ENCODE measurements around the gene MUC2.

MUC2 gene

DNA sequence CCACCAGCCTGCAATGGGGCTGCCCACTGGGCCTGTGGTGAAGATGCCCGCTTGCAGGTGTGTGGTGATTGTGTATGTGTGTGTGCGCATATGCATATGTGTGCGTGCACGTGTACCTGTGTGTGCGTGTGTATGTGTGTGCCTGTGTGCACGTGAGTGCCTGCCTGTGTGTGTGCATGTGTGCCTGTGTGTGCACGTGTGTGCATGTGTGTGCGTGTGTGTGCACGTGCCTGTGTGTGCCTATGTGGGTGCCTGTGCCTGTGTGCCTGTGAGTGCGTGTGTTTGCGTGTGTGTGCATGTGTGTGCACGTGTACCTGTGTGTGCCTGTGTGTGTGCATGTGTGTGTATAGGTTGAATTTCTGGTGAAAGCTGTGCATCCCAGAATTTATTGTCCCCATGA is 35.8 kb upstream of the MUC2 start:
- H3K9ac ChIP-seq (ENCODE audit: low read depth, low read length): no peak overlapping the region
- H3K4me1 ChIP-seq (ENCODE audit: insufficient read depth, low read length): no peaks in the 10 kb centered on the region
- no peak overlapping the region for H3K27ac ChIP-seq (ENCODE audit: low read length)
- no peaks in the 10 kb centered on the region for H3K36me3 ChIP-seq (ENCODE audit: insufficient read depth, low read depth, low read length)
- no peaks in the 10 kb centered on the region for H3K9me3 ChIP-seq (ENCODE audit: insufficient read depth, low read depth, low read length)
- no peaks in the 10 kb centered on the region for H3K27me3 ChIP-seq (ENCODE audit: insufficient read depth, low read length)
- H3K4me3 ChIP-seq (ENCODE audit: low read length): no peak overlapping the region

DNA sequence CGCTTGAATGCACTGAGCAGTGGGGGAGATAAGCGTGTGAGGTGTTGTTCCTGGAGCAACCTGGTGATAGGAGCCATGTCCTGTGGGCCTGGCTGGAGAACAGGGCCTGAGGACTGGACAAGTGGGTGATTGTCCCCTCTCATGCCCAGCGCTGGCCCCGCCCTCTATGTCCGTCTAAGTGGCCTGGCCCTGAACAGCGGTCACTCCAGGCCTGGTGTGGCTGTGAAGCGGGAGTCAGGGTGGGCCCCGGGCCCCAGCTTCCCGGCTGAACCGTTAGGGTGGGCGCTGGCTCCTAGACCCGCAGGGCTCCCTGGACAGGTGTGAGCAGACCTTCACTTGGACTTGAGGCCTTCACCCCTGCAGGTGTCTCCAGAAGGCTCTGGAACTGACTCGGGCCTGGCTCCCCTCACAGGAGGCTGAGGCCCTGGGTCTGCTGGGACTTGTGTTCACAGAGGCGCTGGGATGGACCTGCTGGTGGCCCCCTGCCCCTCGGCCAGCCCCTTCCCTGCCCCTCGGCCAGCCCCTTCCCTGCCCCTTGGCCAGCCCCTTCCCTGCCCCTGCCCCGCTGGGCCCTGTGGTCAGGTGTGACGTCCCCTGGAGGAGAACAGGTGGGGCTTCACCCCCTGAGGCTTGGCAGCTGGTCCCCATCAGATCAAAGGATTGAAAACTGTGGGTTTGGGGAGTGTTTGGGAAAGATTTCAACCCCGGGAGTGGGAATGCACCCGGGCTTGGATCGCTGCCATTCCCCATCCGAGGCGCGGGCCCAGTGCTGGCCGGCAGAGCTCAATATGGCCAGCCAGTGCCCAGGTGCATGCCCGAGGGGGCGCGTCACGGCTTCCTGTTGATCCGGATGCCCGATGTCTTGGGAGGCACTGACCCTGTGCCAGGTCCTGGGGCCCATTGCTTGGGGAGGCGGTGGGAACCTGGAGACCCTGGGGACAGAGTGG is 34.9 kb upstream of the MUC2 start:
- no peaks in the 10 kb centered on the region for H3K4me1 ChIP-seq (ENCODE audit: insufficient read depth, low read length)
- no peaks in the 10 kb centered on the region for H3K27me3 ChIP-seq (ENCODE audit: insufficient read depth, low read length)
- H3K4me3 ChIP-seq (ENCODE audit: low read length): no peak overlapping the region
- no peak overlapping the region for H3K27ac ChIP-seq (ENCODE audit: low read length)
- no peaks in the 10 kb centered on the region; the same call in 1 of the 2 replicates for H3K9me3 ChIP-seq (ENCODE audit: insufficient read depth, low read depth, low read length)
- H3K9ac ChIP-seq (ENCODE audit: low read depth, low read length): no peak overlapping the region
- no peaks in the 10 kb centered on the region for H3K36me3 ChIP-seq (ENCODE audit: insufficient read depth, low read depth, low read length)

DNA sequence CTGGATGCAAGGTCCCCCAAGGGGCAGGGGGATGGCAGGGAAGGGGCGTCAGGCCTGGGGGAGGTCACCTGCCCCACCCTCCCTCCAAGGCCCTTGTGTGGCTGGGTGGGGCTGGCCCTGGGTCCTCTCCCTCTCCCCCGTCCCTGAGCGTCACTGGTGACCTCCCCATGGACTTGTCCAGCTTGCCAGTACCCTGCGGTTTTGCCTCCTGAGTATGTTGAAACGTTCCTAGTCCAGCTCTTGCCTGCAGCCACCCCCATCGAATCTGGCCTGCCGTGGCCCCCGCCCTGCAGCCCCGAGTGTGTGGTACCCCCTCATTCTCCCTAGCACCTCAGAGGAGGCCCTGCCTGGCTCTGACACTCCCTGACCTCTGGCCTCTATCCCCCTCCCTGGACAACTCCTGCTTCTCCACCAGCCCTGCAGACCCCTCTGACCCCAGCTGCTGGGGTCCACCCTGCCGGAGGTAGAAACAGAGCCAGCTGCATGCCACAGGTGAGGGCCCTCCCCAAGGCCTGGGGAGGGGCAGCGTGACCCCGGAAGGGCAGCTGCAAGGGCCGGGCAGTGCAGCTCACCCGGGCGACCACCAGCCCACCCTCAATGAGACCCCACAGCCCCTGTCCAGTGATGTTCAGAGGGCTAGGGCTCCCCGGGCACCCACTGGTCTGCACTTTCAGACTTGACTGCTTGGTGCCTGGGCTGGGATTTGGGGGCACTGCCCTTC is 34.1 kb upstream of the MUC2 start:
- Histone ChIP-seq H3K27me3 (ENCODE audit: insufficient read depth, low read length) (no peaks in the 10 kb centered on the region), H3K9me3 (ENCODE audit: insufficient read depth, low read depth, low read length) (no peaks in the 10 kb centered on the region; the same call in 1 of the 2 replicates), H3K4me3 (ENCODE audit: low read length) (no peak overlapping the region), H3K4me1 (ENCODE audit: insufficient read depth, low read length) (no peaks in the 10 kb centered on the region), H3K9ac (ENCODE audit: low read depth, low read length) (no peak overlapping the region), H3K27ac (ENCODE audit: low read length) (no peak overlapping the region), H3K36me3 (ENCODE audit: insufficient read depth, low read depth, low read length) (no peaks in the 10 kb centered on the region)

DNA sequence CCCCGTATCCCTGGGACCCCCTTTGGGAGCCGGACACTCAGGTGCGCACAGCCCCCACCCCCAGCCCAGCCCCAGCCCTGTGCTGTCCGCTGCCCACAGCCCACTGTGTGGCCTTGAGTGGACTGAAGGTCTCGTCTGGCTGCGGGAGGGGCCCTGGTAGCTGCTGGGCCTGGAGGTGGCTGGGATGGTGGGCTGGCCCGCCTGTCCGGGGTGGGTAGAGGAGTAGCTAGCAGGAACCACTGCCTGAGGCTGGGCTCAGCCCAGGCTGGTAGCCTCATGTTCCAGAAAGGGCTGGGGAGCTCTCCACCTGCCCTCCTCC is 33.6 kb upstream of the MUC2 start:
- no peaks in the 10 kb centered on the region for H3K27me3 ChIP-seq (ENCODE audit: insufficient read depth, low read length)
- H3K27ac ChIP-seq (ENCODE audit: low read length): no peak overlapping the region
- no peak overlapping the region for H3K4me3 ChIP-seq (ENCODE audit: low read length)
- H3K4me1 ChIP-seq (ENCODE audit: insufficient read depth, low read length): no peaks in the 10 kb centered on the region
- H3K9me3 ChIP-seq (ENCODE audit: insufficient read depth, low read depth, low read length): no peaks in the 10 kb centered on the region; the same call in 1 of the 2 replicates
- no peaks in the 10 kb centered on the region for H3K36me3 ChIP-seq (ENCODE audit: insufficient read depth, low read depth, low read length)
- no peak overlapping the region for H3K9ac ChIP-seq (ENCODE audit: low read depth, low read length)

DNA sequence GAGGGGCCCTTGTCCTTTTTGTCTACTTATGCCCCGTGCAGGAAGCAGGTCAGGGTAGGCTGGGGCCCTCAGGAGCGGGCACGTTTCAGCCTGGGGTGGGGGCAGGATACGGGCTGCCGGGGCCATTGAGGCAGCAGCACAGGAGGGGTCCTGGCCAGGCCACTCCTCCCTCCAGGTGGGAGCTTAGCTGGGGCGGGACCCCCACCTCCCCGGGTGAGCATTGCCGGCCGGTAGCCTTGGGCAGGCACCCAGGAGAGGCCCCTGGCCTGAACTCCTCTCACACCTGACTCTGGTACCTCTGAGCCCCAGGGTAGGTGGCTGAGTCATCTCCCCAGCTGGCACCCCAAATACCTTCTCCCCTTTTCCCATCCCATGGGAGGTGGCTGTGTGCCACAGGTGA is 33.2 kb upstream of the MUC2 start:
- Histone ChIP-seq H3K9ac (ENCODE audit: low read depth, low read length) (no peak overlapping the region), H3K9me3 (ENCODE audit: insufficient read depth, low read depth, low read length) (no peaks in the 10 kb centered on the region; the same call in 1 of the 2 replicates), H3K27me3 (ENCODE audit: insufficient read depth, low read length) (no peaks in the 10 kb centered on the region), H3K36me3 (ENCODE audit: insufficient read depth, low read depth, low read length) (no peaks in the 10 kb centered on the region), H3K27ac (ENCODE audit: low read length) (no peak overlapping the region), H3K4me1 (ENCODE audit: insufficient read depth, low read length) (no peaks in the 10 kb centered on the region), H3K4me3 (ENCODE audit: low read length) (no peak overlapping the region)

DNA sequence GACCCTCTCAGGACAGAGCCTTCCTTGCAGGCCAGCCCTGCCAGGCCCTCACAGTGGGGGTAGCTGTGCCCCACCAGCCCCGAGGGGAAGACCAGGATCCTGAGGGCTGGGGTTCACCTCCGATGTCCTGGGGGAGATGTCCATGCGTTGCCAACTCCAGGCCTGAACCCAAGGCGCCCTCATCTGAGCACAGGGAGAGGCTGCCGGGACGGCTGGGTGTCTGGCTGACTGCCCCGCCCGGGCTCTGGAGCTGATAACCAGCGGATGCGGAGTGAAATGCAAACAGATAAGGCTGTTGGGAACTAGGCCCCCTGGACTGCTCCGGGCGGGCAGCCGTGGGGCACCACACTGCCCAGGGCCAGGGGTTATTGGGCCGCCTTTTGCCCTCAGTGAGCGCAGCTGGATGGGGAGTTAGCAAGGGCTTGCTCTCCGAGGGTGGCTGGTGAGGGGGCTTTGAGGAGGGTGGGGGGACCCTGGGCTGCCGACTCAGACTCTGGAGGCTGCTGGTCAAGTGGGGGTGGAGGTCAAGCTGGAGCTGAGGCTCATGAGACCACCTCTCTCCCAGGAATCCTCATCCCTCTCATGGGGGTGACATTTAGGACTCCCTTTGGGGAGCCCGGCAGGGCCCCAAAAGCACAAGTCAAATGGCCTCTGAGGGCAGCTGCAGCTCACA is 32.6 kb upstream of the MUC2 start:
- Histone ChIP-seq H3K27ac (ENCODE audit: low read length) (no peak overlapping the region), H3K9ac (ENCODE audit: low read depth, low read length) (no peak overlapping the region), H3K36me3 (ENCODE audit: insufficient read depth, low read depth, low read length) (no peaks in the 10 kb centered on the region), H3K27me3 (ENCODE audit: insufficient read depth, low read length) (no peaks in the 10 kb centered on the region), H3K9me3 (ENCODE audit: insufficient read depth, low read depth, low read length) (no peaks in the 10 kb centered on the region; the same call in 1 of the 2 replicates), H3K4me3 (ENCODE audit: low read length) (no peak overlapping the region), H3K4me1 (ENCODE audit: insufficient read depth, low read length) (no peaks in the 10 kb centered on the region)

DNA sequence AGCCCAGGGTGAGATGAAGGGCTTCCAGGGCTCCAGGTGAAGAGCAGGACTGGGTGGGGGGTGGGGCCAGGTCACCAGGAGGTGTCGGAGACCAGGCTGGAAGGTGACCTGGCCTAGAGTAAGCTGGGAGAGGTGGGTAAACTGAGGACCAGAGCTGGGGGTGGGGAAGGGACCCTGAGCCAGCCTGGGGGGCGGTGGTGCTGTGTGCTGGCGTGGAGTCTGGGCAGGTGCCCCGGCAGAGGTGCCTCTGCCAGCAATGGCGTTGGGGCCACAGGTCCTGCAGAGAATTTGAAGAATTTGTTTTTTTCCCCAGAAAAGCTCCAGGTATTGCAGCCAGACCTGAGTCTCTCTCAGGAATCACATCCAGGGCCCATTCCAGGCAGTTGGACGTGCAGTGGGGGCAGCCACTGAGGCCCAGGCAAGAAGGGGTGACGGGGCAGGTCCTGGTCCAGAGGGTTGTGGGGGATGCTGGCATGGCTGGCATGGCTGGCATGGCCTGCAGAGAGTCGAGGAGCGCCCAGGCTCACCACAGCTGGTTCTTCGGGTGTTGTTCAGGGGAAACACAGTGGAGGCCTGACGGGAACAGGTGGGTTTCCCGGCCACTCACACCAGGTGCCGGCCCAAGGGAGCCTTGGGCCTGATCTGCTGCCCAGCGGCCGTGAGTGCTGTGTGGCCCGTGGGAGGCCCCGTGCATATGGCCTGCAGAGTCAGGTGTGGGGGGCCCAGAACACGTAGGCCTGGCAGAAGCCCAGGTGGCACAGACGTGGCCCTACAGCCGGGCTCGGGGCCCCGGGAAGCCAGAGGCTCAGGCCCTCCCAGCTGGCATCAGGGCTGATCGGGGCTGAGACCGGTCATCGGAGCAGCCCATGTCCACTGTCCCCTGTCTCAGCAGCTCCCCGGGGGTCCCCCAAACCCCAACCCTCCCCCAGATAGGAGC is 31.8 kb upstream of the MUC2 start:
- Histone ChIP-seq H3K27me3 (ENCODE audit: insufficient read depth, low read length) (no peaks in the 10 kb centered on the region), H3K9ac (ENCODE audit: low read depth, low read length) (no peak overlapping the region), H3K4me1 (ENCODE audit: insufficient read depth, low read length) (no peaks in the 10 kb centered on the region), H3K27ac (ENCODE audit: low read length) (no peak overlapping the region), H3K9me3 (ENCODE audit: insufficient read depth, low read depth, low read length) (no peaks in the 10 kb centered on the region; the same call in 1 of the 2 replicates), H3K36me3 (ENCODE audit: insufficient read depth, low read depth, low read length) (no peaks in the 10 kb centered on the region), H3K4me3 (ENCODE audit: low read length) (no peak overlapping the region)

DNA sequence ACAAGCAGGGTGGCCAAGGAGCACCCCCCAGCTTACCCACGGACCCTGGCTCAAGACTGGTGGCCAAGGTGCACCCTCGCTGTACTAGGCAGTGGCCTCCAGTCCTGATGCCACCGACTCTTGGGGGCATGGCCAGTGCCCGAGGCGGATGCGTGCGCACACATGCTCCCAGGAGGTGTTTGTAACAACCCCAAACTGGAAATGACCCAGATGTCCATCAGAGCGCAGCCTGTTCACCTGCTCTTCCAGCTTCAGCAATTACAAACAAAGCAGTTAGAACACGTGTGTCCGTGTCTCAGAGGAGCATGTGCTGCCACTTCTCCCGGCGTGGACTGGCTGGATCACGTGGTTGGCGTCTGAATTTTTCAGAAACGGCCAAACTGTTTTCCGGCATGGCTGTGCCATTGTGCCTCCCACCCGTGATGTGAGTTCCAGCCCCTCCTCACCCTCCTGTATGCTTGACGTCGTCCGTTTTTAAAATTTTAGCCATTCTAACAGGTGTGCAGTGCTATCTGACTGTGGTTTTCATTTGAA is 31.0 kb upstream of the MUC2 start:
- Histone ChIP-seq H3K4me3 (ENCODE audit: low read length) (no peak overlapping the region), H3K27ac (ENCODE audit: low read length) (no peak overlapping the region), H3K27me3 (ENCODE audit: insufficient read depth, low read length) (no peaks in the 10 kb centered on the region), H3K36me3 (ENCODE audit: insufficient read depth, low read depth, low read length) (no peaks in the 10 kb centered on the region), H3K9me3 (ENCODE audit: insufficient read depth, low read depth, low read length) (no peaks in the 10 kb centered on the region; the same call in 1 of the 2 replicates), H3K4me1 (ENCODE audit: insufficient read depth, low read length) (no peaks in the 10 kb centered on the region), H3K9ac (ENCODE audit: low read depth, low read length) (no peak overlapping the region)

DNA sequence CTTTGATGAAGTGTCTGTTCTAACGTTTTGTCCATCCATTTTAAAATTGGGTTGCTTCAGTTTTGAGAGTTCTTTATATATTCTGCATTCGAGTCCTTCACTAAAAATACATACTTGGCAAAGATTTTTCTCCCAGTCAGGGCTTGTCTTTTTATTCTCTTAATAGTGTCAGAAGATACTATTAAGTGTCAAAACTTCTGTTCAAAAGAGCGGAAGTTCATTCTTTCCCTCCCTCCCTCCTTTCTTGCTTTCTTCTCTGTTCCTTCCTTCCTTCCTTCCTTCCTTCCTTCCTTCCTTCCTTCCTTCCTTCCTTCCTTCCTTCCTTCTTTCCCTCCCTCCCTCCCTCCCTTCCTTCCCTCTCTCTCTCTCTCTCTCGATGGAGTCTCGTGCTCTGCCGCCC is 30.5 kb upstream of the MUC2 start:
- H3K9ac ChIP-seq (ENCODE audit: low read depth, low read length): no peak overlapping the region
- no peak overlapping the region for H3K27ac ChIP-seq (ENCODE audit: low read length)
- H3K4me1 ChIP-seq (ENCODE audit: insufficient read depth, low read length): no peaks in the 10 kb centered on the region
- H3K36me3 ChIP-seq (ENCODE audit: insufficient read depth, low read depth, low read length): no peaks in the 10 kb centered on the region
- H3K27me3 ChIP-seq (ENCODE audit: insufficient read depth, low read length): no peaks in the 10 kb centered on the region
- H3K4me3 ChIP-seq (ENCODE audit: low read length): no peak overlapping the region
- H3K9me3 ChIP-seq (ENCODE audit: insufficient read depth, low read depth, low read length): no peaks in the 10 kb centered on the region; the same call in 1 of the 2 replicates

DNA sequence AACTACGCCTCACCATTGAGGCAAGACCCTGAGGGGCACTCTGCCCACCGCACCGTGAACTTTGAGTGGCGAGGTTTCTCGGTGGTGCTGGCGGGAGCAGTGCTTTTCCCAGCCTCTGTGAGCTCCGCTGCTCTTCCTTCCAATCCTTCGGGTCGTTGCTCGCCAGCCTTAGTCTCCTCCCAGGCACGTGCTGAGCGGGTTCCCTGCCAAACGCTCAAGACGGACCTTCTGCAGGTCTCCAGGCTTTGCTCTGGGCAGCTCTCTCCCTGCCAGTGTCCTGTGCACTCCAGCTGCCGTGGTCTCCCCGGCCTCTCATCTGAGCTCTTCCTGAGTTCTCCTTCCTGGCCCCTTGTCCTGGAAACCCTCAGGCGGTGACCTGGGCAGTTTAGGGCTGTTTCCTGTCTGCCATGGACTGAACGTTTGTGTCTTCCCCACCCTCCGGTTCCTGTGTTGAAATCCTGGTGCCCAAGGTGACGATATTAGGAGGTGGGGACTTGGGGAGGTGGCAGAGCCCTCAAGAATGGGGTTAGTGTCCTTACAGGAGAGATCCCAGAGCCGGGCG is 27.0 kb upstream of the MUC2 start:
- no peak overlapping the region for H3K9ac ChIP-seq (ENCODE audit: low read depth, low read length)
- no peaks in the 10 kb centered on the region for H3K4me1 ChIP-seq (ENCODE audit: insufficient read depth, low read length)
- no peaks in the 10 kb centered on the region for H3K36me3 ChIP-seq (ENCODE audit: insufficient read depth, low read depth, low read length)
- no peak overlapping the region for H3K27ac ChIP-seq (ENCODE audit: low read length)
- H3K27me3 ChIP-seq (ENCODE audit: insufficient read depth, low read length): no peaks in the 10 kb centered on the region
- no peak overlapping the region for H3K4me3 ChIP-seq (ENCODE audit: low read length)
- H3K9me3 ChIP-seq (ENCODE audit: insufficient read depth, low read depth, low read length): no peaks in the 10 kb centered on the region; the same call in 1 of the 2 replicates
